ENCODE measurements around the gene IL19. TPM values are rescaled to one million over a fixed set of nuclear protein-coding genes. Genes with fewer than 3 reads are reported as not detected.

The IL19 gene
- not detected in 5 replicates for total RNA-seq (2022; extraction: Qiagen RNA extraction; ENCODE audit: low read depth)

DNA sequence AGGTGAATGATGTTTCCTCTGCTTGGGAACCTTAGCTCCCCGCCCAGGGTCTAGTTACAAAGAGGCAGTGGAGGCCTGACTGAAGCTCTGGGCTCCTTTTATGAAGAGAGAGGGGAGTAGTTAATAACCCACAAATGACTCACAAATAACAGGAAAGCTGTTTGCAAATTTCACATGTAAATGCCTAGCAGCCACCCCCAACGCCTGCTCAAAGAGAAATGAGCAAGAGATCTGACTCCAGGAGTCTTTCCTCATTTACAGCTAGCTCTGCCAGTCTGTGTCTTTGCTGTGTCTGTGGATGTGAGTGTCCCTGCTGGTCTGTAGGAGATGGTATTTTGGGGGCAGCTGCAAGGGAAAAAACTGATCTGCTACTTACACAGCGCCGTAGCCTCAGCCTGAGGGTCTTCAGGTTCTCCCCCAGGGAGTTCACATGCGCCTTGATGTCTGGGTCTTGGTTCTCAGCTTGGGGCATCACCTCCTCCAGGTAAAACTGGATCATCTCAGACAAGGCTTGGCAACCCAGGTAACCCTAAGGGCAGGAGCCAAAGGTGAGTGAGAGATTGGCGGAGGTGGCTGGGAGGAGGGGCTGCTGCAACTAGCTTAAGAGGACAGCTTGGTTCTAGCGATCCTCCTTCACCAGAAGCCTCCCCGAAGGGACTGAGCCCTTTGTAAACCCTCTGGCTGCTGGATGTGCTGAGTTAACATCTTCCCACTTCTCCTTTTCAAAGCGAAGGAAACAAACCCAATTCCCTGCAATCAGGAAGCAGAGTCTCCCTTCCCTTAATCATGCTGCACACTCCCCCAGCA lies at the start of gene IL19:
IL19 (plus strand) TSS at position 243 of the 807 bp plus-strand sequence. CDS start 65,890 bp downstream, outside the sequence.

GRCh38 chr1:206772243-206772937 lies 1.8 kb downstream of the IL19 start, which contains the start of gene IL10:
Gene IL10, minus strand, starts transcription at chr1:206772494. Its CDS starts 59 bp downstream, at chr1:206772435.

DNA sequence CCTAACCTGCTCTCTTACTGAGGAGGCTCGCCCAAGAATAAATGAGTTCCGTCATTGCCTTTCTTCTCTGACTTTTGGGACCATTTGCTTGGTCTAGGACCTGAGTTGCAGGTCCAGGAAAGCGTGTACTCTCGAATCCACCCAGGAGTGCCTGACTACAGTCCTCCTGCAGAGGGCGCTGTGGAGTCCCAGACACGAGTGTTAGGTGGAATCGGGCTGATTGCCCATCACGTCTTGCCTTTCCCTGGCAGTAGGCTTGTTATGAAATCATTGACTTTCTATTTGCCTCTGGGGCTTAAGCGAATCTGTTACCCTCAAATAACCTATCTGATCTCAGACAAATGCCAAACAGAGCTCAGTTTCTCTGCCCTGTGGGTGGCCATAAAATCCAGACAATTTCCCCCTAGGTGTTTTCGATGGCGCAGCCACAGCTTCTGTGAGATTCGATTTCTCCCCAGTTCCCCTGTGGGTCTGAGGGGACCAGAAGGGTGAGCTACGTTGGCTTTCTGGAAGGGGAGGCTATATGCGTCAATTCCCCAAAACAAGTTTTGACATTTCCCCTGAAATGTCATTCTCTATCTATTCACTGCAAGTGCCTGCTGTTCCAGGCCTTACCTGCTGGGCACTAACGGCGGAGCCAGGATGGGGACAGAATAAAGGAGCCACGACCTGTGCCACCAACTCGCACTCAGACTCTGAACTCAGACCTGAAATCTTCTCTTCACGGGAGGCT lies 94.5 kb downstream of the IL19 start, which contains the start of gene IL20:
IL20 (plus strand) TSS at position 685 of the 733 bp plus-strand sequence. CDS start 230 bp downstream, outside the sequence.

Other genes with a start within 250 kb of the IL19 start
- gene EIF2D, start 158.3 kb upstream of the IL19 start, total RNA-seq (2022; extraction: Qiagen RNA extraction; ENCODE audit: low read depth) = 32.7 to 36.2 TPM (median 34.2 TPM) in 5 replicates
- 8.4 to 11.1 TPM (median 10.6 TPM) in 5 replicates for gene DYRK3, start 135.2 kb upstream of the IL19 start, total RNA-seq (2022; extraction: Qiagen RNA extraction; ENCODE audit: low read depth)
- gene MAPKAPK2, start 85.9 kb upstream of the IL19 start, total RNA-seq (2022; extraction: Qiagen RNA extraction; ENCODE audit: low read depth) = 65.2 to 74.1 TPM (median 69.4 TPM) in 5 replicates
- gene IL10, start 1.7 kb downstream of the IL19 start, total RNA-seq (2022; extraction: Qiagen RNA extraction; ENCODE audit: low read depth) = not detected in 5 replicates
- gene IL20, start 94.8 kb downstream of the IL19 start, total RNA-seq (2022; extraction: Qiagen RNA extraction; ENCODE audit: low read depth) = not detected in 5 replicates
- 0.17 to 0.35 TPM (median 0.30 TPM) in 5 replicates for gene IL24, start 126.7 kb downstream of the IL19 start, total RNA-seq (2022; extraction: Qiagen RNA extraction; ENCODE audit: low read depth)
- 3.7 to 7.0 TPM (median 4.5 TPM) in 5 replicates for gene FCMR, start 151.2 kb downstream of the IL19 start, total RNA-seq (2022; extraction: Qiagen RNA extraction; ENCODE audit: low read depth)
- gene PIGR, start 175.7 kb downstream of the IL19 start, total RNA-seq (2022; extraction: Qiagen RNA extraction; ENCODE audit: low read depth) = not detected in 5 replicates
- gene FCAMR, start 199.7 kb downstream of the IL19 start, total RNA-seq (2022; extraction: Qiagen RNA extraction; ENCODE audit: low read depth) = not detected in 5 replicates